Gastrocnemius medialis (tissue), 4 donors: ENCODE data around the gene LRRC8D.

Experiments
- POLR2A ChIP-seq, 2 donors: fragments of 450-650 bp; IDR thresholded peaks; one replicate each; pipeline ENCODE4 v1.6.1; 2017; ENCODE audit warnings: antibody characterized with exemption in 2 of 2, mild to moderate bottlenecking in 2 of 2, moderate library complexity in 2 of 2
- TF ChIP-seq, protein P1 (sequence below), 5 experiments: fragments of 450-650 bp in 3 of 5; fragments of 200-600 bp in 2 of 5; sonication (generic) in 2 of 5; IDR thresholded peaks in 4 of 5; conservative IDR thresholded peaks in 1 of 5; 1 replicate in 4 of 5; 2 replicates in 1 of 5; pipeline ENCODE4 v1.5.1; 2016 to 2019; ENCODE audit warnings: antibody characterized with exemption in 5 of 5, mild to moderate bottlenecking in 3 of 5, moderate library complexity in 3 of 5

DNA sequence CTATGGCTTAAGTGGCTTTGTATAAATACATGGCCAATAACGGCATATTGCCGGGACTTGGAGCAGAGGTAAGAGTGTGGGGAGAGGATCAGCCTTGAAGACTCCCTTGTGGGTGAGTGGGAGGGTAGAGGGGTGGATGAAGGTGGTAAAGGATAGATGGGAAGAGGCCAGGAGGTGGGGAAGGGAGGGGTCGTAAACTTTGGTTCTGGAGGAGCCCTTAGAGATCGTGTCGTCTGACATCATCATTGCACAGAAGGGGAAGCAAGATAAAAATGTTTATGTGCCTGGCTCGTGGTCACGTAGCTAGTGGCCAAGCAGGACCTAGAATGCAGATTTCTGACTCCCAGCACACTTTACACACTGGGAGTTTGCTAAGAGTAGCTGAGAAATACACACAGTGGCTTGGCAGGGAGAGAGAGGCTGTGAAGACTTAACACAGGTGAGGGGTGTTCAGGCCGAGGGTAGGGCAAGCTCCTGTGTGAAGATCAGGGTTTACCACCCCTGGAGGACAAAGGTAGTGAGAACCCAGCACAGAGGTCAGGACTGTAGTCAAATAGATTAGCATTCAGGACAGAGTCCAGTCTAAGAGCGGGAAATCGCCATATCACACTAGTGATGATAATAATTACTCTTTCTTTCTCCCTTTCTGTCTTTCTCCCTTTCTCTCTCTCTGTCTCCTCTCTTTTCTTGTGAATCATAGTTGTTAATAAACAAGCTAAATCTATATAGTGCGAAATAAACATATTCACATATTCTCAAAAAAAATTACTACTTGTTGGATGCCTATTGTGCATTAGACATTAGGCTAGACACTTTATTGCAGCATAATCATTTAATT lies 75.5 kb downstream of the LRRC8D start:
- TF ChIP-seq POLR2A (IDR thresholded peaks at IDR 0.05) = no peak
- TF ChIP-seq, protein P1, sequence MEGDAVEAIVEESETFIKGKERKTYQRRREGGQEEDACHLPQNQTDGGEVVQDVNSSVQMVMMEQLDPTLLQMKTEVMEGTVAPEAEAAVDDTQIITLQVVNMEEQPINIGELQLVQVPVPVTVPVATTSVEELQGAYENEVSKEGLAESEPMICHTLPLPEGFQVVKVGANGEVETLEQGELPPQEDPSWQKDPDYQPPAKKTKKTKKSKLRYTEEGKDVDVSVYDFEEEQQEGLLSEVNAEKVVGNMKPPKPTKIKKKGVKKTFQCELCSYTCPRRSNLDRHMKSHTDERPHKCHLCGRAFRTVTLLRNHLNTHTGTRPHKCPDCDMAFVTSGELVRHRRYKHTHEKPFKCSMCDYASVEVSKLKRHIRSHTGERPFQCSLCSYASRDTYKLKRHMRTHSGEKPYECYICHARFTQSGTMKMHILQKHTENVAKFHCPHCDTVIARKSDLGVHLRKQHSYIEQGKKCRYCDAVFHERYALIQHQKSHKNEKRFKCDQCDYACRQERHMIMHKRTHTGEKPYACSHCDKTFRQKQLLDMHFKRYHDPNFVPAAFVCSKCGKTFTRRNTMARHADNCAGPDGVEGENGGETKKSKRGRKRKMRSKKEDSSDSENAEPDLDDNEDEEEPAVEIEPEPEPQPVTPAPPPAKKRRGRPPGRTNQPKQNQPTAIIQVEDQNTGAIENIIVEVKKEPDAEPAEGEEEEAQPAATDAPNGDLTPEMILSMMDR (IDR thresholded peaks at IDR 0.05 in 4 of 5, conservative IDR thresholded peaks at IDR 0.05 in 1 of 5) = no peak
